ENCODE measurements around the gene DTX1. TPM values are rescaled to one million over a fixed set of nuclear protein-coding genes. Genes with fewer than 3 reads are reported as not detected.

DTX1 gene
- total RNA-seq, 1 donor from 2014 or later, result 1.5 TPM

DNA sequence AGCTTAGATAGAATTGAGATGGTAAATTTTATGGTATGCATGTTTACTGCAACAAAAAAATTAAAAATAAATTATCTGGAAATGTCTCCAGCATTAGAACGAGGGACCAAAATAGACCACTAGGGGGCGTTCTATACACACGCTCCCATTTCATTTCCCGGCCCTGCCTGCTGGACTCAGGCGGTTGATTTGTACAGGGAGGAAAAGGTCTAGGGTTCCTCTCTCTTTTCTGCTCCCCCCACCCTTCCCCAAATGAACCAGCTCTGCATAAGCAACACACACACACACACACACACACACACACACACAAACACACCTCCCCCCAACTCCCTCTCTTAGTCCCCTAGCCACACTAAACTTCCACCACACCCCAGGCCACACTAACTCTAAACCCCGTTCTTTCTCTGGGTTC is 7.8 kb upstream of the DTX1 start:
- peaks cover 74% of the 10 kb centered on the region for H3K27me3 ChIP-seq (ENCODE audit: low read depth)
- H3K36me3 ChIP-seq, result no peaks in the 10 kb centered on the region
- TF ChIP-seq, protein P1, sequence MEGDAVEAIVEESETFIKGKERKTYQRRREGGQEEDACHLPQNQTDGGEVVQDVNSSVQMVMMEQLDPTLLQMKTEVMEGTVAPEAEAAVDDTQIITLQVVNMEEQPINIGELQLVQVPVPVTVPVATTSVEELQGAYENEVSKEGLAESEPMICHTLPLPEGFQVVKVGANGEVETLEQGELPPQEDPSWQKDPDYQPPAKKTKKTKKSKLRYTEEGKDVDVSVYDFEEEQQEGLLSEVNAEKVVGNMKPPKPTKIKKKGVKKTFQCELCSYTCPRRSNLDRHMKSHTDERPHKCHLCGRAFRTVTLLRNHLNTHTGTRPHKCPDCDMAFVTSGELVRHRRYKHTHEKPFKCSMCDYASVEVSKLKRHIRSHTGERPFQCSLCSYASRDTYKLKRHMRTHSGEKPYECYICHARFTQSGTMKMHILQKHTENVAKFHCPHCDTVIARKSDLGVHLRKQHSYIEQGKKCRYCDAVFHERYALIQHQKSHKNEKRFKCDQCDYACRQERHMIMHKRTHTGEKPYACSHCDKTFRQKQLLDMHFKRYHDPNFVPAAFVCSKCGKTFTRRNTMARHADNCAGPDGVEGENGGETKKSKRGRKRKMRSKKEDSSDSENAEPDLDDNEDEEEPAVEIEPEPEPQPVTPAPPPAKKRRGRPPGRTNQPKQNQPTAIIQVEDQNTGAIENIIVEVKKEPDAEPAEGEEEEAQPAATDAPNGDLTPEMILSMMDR (IDR thresholded peaks at IDR 0.05; ENCODE audit: borderline replicate concordance), result peak; percentile 84
- H3K4me3 ChIP-seq, result no peak overlapping the region
- intact Hi-C loops (cut with micrococcal nuclease), result loop anchor here (2.0 to 10.0 kb wide), 2 partner anchors 50 to 126 kb away; no protein-coding TSS in a partner anchor
- no peaks in the 10 kb centered on the region for H3K4me1 ChIP-seq
- no peaks in the 10 kb centered on the region for H3K9me3 ChIP-seq (replicated peaks)
- no peak overlapping the region for H3K27ac ChIP-seq (replicated peaks)
- no peak for DNase-seq

- no peak for DNase-seq
- Histone ChIP-seq H3K4me1 (no peaks in the 10 kb centered on the region), H3K9me3 (replicated peaks) (no peaks in the 10 kb centered on the region), H3K36me3 (no peaks in the 10 kb centered on the region), H3K4me3 (no peak overlapping the region), H3K27me3 (ENCODE audit: low read depth) (peaks cover 75% of the 10 kb centered on the region), H3K27ac (replicated peaks) (no peak overlapping the region)
- intact Hi-C loops (cut with micrococcal nuclease), result loop anchor here (2.0 to 10.0 kb wide), 2 partner anchors 49 to 125 kb away; no protein-coding TSS in a partner anchor
- TF ChIP-seq, protein P1 (IDR thresholded peaks at IDR 0.05; ENCODE audit: borderline replicate concordance), result peak; percentile 27
Observed at GRCh38 chr12:113049976-113050742, 6.4 kb upstream of the DTX1 start.

DNA sequence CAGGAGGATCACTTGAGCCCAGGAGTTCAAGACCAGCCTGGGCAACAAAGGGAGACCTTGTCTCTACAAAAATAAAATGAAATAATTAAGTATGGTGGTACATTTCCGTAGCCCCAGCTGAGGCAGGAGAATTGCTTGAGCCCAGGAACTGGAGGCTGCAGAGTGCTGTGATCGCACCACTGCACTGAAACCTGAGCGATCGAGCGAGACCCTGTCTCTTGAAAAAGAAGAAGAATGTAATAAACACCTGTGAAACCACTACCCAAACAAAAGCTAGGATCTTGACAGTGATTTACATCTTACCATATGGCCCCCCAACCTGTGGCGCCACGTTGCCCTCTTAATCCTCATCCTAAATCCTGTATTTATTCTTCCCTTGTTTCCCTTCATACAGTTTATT is 5.7 kb upstream of the DTX1 start:
- no peaks in the 10 kb centered on the region for H3K4me1 ChIP-seq
- H3K27me3 ChIP-seq (ENCODE audit: low read depth), result peaks cover 77% of the 10 kb centered on the region
- H3K27ac ChIP-seq (replicated peaks), result no peak overlapping the region
- no peak overlapping the region for H3K4me3 ChIP-seq
- H3K36me3 ChIP-seq, result no peaks in the 10 kb centered on the region
- no peaks in the 10 kb centered on the region for H3K9me3 ChIP-seq (replicated peaks)
- intact Hi-C loops (cut with micrococcal nuclease), result no loop called here
- TF ChIP-seq, protein P1 (IDR thresholded peaks at IDR 0.05; ENCODE audit: borderline replicate concordance), result no peak
- no peak for DNase-seq

GRCh38 chr12:113051759-113052158 is 4.8 kb upstream of the DTX1 start:
- H3K36me3 ChIP-seq, result no peaks in the 10 kb centered on the region
- H3K27me3 ChIP-seq (ENCODE audit: low read depth), result peaks cover 80% of the 10 kb centered on the region
- H3K4me1 ChIP-seq, result peaks cover 6% of the 10 kb centered on the region
- no peak for DNase-seq
- TF ChIP-seq, protein P1 (IDR thresholded peaks at IDR 0.05; ENCODE audit: borderline replicate concordance), result no peak
- no peak overlapping the region for H3K27ac ChIP-seq (replicated peaks)
- no peaks in the 10 kb centered on the region for H3K9me3 ChIP-seq (replicated peaks)
- intact Hi-C loops (cut with micrococcal nuclease), result no loop called here
- no peak overlapping the region for H3K4me3 ChIP-seq

DNA sequence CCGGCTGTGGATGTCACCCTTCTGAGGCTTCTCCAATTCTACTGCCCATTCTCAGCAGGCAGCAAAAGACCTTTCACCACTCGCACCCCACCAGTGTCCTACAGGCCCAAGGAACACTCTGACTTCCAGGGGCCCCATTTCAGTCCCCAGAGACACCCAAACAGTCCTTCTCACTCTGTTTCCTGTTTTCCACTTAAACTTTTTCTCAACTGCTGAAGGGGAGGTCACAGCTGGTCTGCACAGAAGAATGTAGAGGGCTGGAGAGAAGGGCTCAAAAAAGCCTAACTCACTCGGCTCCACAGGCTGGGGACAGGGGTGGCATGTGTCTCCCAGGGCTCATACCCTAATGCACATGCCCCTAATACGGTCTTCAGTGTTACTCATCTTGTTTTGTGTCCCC is 4.2 kb upstream of the DTX1 start:
- Histone ChIP-seq H3K36me3 (no peaks in the 10 kb centered on the region), H3K27ac (replicated peaks) (no peak overlapping the region), H3K4me3 (no peak overlapping the region), H3K4me1 (peaks cover 11% of the 10 kb centered on the region), H3K27me3 (ENCODE audit: low read depth) (peaks cover 82% of the 10 kb centered on the region), H3K9me3 (replicated peaks) (no peaks in the 10 kb centered on the region)
- TF ChIP-seq, protein P1 (IDR thresholded peaks at IDR 0.05; ENCODE audit: borderline replicate concordance), result no peak
- DNase-seq, result no peak
- intact Hi-C loops (cut with micrococcal nuclease), result no loop called here

Data from left ventricle myocardium inferior (tissue), 1 donor.